Liver (tissue), 9 donors: Measurements from ENCODE around the gene PLCB3. TPM values are rescaled to one million over a fixed set of nuclear protein-coding genes. Genes with fewer than 3 reads are reported as not detected.

ENCODE experiments used
- DNase-seq: peaks from one replicate; pipeline ENCODE4 v3.0.0-alpha.2; 2017; ENCODE audit warnings: low spot score
- H3K27ac ChIP-seq, 2 donors: one replicate each; pipeline ENCODE4 v1.7.0; 2013; ENCODE audit warnings: inconsistent platforms in 2 of 2, low read length in 2 of 2, control low read depth in 1 of 2, low read depth in 1 of 2, mild to moderate bottlenecking in 1 of 2
- H3K27me3 ChIP-seq, 4 donors: one replicate each; pipeline versions ENCODE4 v1.6.1 to v1.7.0; 2013; ENCODE audit warnings: low read length in 3 of 4, inconsistent platforms in 1 of 4, mild to moderate bottlenecking in 1 of 4, moderate library complexity in 1 of 4; ENCODE audit not compliant: control insufficient read depth in 4 of 4, insufficient read depth in 4 of 4
- H3K36me3 ChIP-seq, 4 donors: one replicate each; pipeline versions ENCODE4 v1.6.1 to v1.7.0; 2013; ENCODE audit warnings: low read length in 3 of 4, mild to moderate bottlenecking in 3 of 4, low read depth in 1 of 4, moderate library complexity in 1 of 4; ENCODE audit not compliant: control insufficient read depth in 4 of 4, insufficient read depth in 3 of 4
- H3K4me1 ChIP-seq, 4 donors: one replicate each; pipeline versions ENCODE4 v1.6.1 to v1.7.0; 2013; ENCODE audit warnings: low read length in 3 of 4, mild to moderate bottlenecking in 3 of 4, moderate library complexity in 1 of 4; ENCODE audit not compliant: control insufficient read depth in 4 of 4, insufficient read depth in 4 of 4
- H3K4me3 ChIP-seq, 3 donors: one replicate each; pipeline versions ENCODE4 v1.6.1 to v1.7.0; 2013; ENCODE audit warnings: low read length in 3 of 3, control low read depth in 1 of 3, low read depth in 1 of 3, mild to moderate bottlenecking in 1 of 3
- H3K9ac ChIP-seq, 2 donors: one replicate each; pipeline ENCODE4 v1.7.0; 2013; ENCODE audit warnings: low read length in 2 of 2, mild to moderate bottlenecking in 2 of 2, moderate library complexity in 2 of 2, control low read depth in 1 of 2, low read depth in 1 of 2
- H3K9me3 ChIP-seq, 4 donors: one replicate each; pipeline versions ENCODE4 v1.6.1 to v1.7.0; 2013; ENCODE audit warnings: low read length in 3 of 4; ENCODE audit not compliant: control insufficient read depth in 4 of 4
- ATF3 ChIP-seq: IDR thresholded peaks from 2 replicates; pipeline ENCODE4 v1.6.1; 2016; ENCODE audit warnings: antibody characterized with exemption
- CTCF ChIP-seq: fragments of 150-350 bp; IDR thresholded peaks from 2 replicates; pipeline ENCODE4 v1.5.1; 2017; ENCODE audit warnings: improper control_type of control experiment, low read depth, low read length; ENCODE audit not compliant: missing input control
- EGR1 ChIP-seq, 2 donors: IDR thresholded peaks; 2 replicates each; pipeline ENCODE4 v1.6.1; 2016 to 2018; ENCODE audit warnings: antibody characterized with exemption in 2 of 2, low read depth in 2 of 2
- FOXA2 ChIP-seq: IDR thresholded peaks from 2 replicates; pipeline ENCODE4 v1.6.1; 2016; ENCODE audit warnings: antibody characterized with exemption
- GABPA ChIP-seq, 2 donors: IDR thresholded peaks in 1 of 2; conservative IDR thresholded peaks in 1 of 2; 2 replicates each; pipeline ENCODE4 v1.6.1; 2016; ENCODE audit warnings: antibody characterized with exemption in 2 of 2, mild to moderate bottlenecking in 1 of 2, moderate library complexity in 1 of 2
- HNF4A ChIP-seq, 2 donors: conservative IDR thresholded peaks; 2 replicates each; pipeline ENCODE4 v1.6.1; 2016; ENCODE audit warnings: antibody characterized with exemption in 2 of 2, mild to moderate bottlenecking in 2 of 2
- HNF4G ChIP-seq: IDR thresholded peaks from 2 replicates; pipeline ENCODE4 v1.6.1; 2016; ENCODE audit warnings: antibody characterized with exemption
- JUND ChIP-seq, 2 donors: IDR thresholded peaks; 2 replicates each; pipeline ENCODE4 v1.6.1; 2016; ENCODE audit warnings: antibody characterized with exemption in 2 of 2
- MAX ChIP-seq: IDR thresholded peaks from 2 replicates; pipeline ENCODE4 v1.6.1; 2016; ENCODE audit warnings: antibody characterized with exemption
- NR2F2 ChIP-seq: IDR thresholded peaks from 2 replicates; pipeline ENCODE4 v1.6.1; 2016; ENCODE audit warnings: antibody characterized with exemption
- RAD21 ChIP-seq, 2 donors: IDR thresholded peaks; 2 replicates each; pipeline ENCODE4 v1.6.1; 2016; ENCODE audit warnings: antibody characterized with exemption in 2 of 2, mild to moderate bottlenecking in 2 of 2
- REST ChIP-seq: IDR thresholded peaks from 2 replicates; pipeline ENCODE4 v1.6.1; 2016; ENCODE audit warnings: antibody characterized with exemption, mild to moderate bottlenecking
- RXRA ChIP-seq, 2 donors: IDR thresholded peaks; 2 replicates each; pipeline ENCODE4 v1.6.1; 2017 to 2018; ENCODE audit warnings: antibody characterized with exemption in 2 of 2, mild to moderate bottlenecking in 1 of 2
- SP1 ChIP-seq: IDR thresholded peaks from 2 replicates; pipeline ENCODE4 v1.6.1; 2018; ENCODE audit warnings: antibody characterized with exemption, mild to moderate bottlenecking
- YY1 ChIP-seq: IDR thresholded peaks from 2 replicates; pipeline ENCODE4 v1.6.1; 2016; ENCODE audit warnings: antibody characterized with exemption, mild to moderate bottlenecking
- ZBTB33 ChIP-seq: IDR thresholded peaks from 2 replicates; pipeline ENCODE4 v1.6.1; 2016; ENCODE audit warnings: antibody characterized with exemption
- WGBS: extraction: QIAGEN DNeasy Blood & Tissue Kit; methylation state at CpG from one replicate; pipeline ENCODE4 v1.1.7; 2013; 5-methylcytosine and 5-hydroxymethylcytosine counted together
- polyA plus RNA-seq, 2 donors: library from polyadenylated mRNA; stranded (reverse) in 1 of 2; unstranded in 1 of 2; fragments of 200-250 nt in 1 of 2; fragments of >200 nt in 1 of 2; fragmentation: Nextera tagmentation in 1 of 2; extraction: Ambion mirVana in 1 of 2; gene quantifications; one replicate each; pipeline versions ENCODE4 v1.2.1 to v1.2.3, GENCODE V29; 2013 to 2015
- total RNA-seq, 2 donors: library from RNA; depleted of rRNA; stranded (reverse); fragments of >200 nt; gene quantifications; one replicate each; pipeline ENCODE4 v1.2.3, GENCODE V29; 2014
- donor health status: healthy.
- donor health status: healthy.
- donor health status: healthy.
- donor health status: healthy.
- donor health status: healthy.

PLCB3 gene
- total and polyA plus RNA-seq, 4 donors = 0.79 to 8.5 (median 5.4) TPM

- no peak overlapping the region for H3K27ac ChIP-seq
- TF ChIP-seq JUND (IDR thresholded peaks at IDR 0.05) (no peak), MAX (no peak), CTCF (no peak), YY1 (no peak), ZBTB33 (no peak), HNF4G (no peak), ATF3 (no peak), NR2F2 (no peak), HNF4A (conservative IDR thresholded peaks at IDR 0.05) (no peak), REST (no peak), RXRA (IDR thresholded peaks at IDR 0.05) (no peak), SP1 (no peak), RAD21 (IDR thresholded peaks at IDR 0.05) (no peak), GABPA (IDR thresholded peaks at IDR 0.05 in 1 of 2, conservative IDR thresholded peaks at IDR 0.05 in 1 of 2) (no peak), FOXA2 (no peak), EGR1 (IDR thresholded peaks at IDR 0.05; ENCODE audit: low read depth in 2 of 2) (no peak)
- no peak overlapping the region for H3K9ac ChIP-seq
- H3K27me3 ChIP-seq = no peaks in the 10 kb centered on the region
- DNase-seq = no peak
- H3K36me3 ChIP-seq = peaks cover 0 to 14% (median 4%) of the 10 kb centered on the region in 4 donors
- WGBS = 93% methylated on average over 6 of the region's 6 CpGs
- no peak overlapping the region for H3K4me3 ChIP-seq
- no peaks in the 10 kb centered on the region for H3K9me3 ChIP-seq
- H3K4me1 ChIP-seq = no peaks in the 10 kb centered on the region
Measured at GRCh38 chr11:64260147-64260708, 8.9 kb downstream of the PLCB3 start.
